GM18907 (cell line): ENCODE data around the gene SH3TC1.

Source experiments
- ATAC-seq: cut with Tn5 transposase; IDR thresholded peaks from one replicate; pipeline ENCODE4 v1.9.1; 2021; ENCODE audit warnings: mild to moderate bottlenecking, moderate library complexity; ENCODE audit not compliant: unreplicated experiment

SH3TC1 gene

DNA sequence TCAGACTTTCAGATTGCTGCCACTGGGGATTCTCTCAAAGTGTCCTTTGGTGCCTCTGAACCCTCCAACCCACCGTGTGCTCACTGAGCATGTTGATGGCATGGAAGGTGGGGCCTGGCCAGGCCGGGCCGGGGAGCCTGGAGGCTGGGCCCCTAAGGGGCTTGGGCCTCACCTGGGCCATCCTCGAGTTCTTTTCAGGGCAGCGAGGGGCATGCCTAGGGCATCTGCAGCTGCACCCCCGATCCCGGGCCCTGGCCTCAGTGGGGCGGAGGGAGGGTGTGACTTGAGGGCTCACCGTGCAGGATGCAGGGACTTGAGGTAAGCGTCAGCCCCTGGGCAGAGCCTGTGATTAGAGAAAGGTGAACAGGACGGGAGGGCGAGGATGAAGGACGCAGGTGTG lies 1.6 kb upstream of the SH3TC1 start:
- no peak for ATAC-seq

DNA sequence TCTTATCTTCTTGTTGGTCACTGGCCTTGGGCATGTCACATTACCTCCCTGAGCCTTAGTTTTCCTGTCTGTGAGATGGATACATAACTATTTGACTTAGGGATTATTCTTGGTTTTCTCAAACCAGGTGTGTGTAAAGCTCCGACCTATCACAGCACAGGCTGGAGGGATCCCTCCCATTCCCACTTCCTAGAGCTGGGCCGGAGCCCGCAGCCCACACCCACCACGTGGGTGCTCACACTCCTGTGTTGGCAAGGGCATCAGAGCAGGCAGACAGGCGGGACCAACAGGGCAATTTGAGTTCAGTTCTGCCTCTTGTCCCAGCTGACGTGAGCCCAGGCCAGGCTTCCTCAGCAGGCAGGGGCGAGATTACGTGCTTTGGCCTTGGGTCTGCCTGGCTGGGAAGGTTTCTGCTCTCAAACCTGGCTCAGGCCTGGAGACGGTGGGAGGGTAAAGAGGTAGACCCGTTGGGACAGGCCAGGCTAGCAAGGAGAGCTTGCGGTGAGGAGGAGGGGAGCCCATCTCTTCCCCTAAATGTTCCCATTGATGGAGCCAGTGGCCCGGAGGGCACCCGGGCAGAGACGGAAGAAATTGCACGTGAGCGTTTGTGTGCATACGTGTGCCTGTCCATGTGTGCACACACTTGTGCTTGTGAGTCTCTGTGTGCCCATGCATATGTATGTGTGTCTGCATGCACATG lies 734 bp upstream of the SH3TC1 start:
- peak; percentile 7 for ATAC-seq

DNA sequence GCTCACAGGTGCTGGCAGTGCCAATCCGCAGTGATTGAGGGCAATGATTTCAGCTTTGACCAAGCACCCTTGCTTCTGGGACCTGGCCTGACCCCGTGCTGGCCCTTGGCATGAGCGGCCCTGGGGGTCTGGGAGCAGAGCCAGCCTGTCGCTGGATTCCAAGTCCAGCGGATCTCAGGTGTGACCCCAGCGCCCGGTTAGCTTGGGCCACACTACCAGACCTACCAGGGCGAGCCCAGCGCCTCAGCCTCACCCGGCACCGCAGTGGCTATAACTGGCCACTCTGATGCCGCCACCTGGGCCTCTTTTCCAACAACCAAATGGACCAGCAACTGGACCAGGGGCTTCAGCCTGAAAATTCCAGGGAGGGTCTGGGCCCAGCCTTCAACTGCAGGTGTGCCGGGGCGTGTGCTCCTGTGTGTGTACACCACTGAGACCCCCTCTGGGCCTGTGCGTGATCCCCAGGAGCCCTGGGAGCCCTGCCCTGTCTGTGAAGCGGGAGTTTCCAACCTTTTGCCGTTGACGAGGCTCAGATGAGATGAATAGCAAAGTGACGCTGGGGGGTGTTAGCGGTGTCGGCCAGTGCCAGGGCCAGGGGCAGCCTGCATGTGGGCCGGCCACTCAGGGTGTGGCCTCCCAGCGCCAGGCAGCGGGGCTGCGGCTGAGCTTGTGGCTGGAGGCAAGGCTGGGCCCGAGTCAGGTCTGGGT lies 658 bp downstream of the SH3TC1 start:
- ATAC-seq, result no peak

DNA sequence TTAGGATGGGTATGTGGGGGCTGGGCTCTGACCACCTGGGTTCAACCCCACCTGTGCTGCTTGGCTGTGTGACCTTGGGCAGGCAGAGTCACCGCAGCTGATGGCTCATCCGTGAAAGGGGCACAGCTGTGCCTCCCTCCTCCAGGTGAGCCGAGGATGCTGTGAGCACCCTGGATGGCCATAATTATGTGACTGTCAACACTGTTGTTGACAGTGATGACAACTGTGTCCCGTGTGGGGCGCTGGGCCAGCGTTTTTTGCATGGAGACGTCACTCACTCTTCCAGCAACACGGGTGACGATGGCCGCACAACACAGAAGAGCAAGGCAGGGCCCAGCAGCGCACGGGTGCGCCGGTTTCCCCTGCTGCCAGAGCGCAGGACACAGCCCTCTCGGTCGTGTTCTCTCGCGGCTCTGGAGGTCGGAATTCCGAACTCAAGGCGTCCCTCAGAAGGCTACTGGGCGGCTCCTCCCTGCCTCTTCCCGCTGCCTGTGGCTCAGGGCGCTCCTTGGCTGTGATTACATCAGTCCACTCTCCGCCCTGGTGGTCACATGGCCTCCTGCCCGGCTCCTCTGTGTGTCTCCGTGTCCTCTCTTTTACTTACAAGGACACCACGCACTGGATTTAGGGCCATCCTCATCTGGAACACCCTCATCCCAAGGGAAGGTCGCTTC lies 1.3 kb downstream of the SH3TC1 start:
- ATAC-seq, result no peak

DNA sequence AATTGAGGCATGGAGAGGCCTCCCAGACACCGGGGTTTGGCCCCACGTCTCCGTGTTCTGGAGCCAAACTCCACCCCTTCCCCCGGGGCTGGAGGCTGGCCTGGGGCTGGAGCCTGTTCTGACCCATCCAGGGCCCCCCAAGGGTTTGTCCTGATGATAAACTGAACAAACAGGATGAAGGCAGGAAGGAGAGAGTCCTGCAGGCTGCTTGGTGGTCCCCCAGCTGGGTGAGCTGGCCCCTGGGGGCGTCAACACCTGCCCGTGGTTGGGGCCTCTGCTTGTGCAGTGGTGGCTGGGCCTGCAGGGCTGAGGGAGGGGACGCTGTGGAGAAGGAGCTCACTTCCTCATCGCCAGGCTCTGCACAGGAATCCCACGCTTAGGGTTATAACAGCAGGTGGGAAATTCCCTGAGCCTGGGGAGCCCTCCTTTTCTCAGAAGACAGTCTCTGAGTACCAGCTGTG lies 2.3 kb downstream of the SH3TC1 start:
- ATAC-seq, result peak; percentile 37

DNA sequence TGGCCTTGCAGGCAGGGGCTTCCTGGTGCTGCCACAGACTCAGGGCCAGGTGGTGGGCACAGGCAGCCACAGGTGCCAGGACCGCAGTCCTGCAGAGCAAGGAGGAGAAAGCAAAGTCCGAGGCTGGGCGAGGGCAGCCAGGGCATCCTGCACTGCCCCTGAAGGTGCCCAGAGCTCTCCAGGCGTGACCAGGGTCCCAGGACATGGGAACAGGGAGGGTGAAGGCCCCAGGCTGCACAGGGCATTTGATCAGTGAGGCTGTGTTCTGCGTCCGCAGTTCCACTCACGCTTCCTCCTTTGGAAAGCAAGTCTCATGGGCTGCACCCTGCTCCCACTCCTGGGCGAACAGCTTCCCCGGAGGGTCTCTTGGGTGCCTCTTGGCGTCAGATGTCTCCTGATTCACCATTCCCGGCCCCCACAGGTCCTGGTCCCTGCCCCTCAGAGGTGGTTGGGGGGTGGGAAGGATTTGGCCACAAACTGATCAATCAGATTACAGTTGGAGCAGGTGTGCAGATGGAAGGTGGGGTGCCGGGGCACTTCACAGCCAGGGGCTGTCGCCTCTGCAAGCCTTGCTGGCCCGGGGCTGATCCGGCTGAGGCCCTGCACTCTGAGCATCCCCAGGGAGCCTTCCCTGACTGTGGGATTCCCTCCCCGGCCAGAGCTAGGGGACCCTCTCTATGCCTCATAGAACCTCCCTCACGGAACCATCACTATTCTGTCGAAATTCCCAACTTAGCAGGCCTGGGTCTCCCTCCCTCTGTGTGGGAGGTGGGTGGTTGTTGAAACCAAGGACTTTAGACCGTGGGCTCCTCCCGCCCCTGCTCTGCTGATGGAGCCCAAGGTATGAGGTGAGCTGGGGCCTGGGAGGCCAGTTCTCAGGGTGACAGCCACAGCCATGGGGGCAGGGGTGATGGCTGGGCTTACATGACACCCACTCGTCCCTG lies 3.3 kb downstream of the SH3TC1 start:
- ATAC-seq, result no peak

DNA sequence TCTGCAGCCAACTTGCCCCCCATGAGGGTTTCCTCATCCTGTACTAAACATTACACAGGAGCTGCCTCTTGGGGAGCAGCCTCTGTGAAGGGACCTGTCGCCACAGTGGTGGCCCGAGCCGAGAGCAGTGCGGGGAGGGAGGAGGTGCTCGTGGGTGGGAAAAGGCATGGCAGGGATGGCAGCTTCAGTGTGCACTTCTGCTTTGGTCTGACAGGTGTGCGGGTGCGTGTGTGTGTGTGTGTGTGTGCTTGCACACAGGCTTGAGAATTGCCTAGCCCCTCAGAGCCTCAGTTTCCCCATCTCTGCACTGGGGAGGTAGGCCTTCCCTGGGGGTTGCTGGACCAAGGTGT lies 3.9 kb downstream of the SH3TC1 start:
- ATAC-seq, result no peak

DNA sequence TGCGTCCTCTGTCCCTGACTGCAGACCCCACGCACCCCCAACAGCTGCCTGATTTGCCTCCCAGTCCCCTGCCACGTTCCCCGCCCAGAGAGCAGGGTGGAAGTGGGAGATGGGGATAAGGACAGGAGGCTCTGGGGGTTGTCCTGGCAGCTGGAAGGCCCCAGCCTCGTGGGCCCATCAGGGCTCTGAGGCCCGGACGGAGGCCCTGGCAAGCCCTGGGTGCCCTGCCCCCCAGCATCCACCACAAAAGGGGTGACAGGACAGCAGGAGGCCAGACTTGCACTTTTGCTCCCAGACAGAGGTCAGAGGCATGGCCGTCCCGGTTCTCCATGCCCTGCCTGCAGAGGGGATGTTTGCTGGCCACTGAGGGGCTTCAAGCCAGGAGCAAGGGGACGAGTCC lies 4.7 kb downstream of the SH3TC1 start:
- no peak for ATAC-seq

DNA sequence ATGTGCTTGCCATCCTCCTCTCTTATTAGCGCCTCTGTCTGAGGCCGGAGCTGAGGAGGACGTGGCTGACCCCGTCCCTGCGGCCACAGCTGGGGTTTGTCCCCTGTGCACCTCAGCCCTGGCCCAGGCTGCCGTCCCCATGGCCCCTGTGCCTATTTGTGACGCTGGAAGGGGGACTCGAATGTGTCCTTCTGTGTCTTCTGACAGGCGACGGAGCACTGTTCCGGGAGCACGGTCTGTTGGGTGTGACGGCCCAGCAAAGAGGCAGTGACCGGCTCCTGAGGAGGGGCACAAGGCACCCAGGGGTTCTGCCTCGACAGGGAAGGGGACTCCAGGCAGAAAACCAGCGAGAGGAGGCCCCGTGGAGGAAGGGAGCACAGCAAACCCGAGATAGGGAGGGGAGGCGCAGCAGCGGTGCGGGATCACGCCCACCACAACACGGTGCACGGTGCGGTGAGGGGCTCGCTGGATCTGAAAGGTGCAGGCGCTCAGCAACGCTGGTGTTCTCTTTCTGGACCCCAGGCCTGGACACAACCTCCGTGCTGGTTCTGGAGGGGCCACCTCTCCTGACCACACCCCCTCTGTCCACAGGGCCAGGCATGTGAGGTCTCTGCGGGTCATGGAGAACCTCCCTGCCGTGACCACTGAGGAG lies 5.6 kb downstream of the SH3TC1 start:
- no peak for ATAC-seq

DNA sequence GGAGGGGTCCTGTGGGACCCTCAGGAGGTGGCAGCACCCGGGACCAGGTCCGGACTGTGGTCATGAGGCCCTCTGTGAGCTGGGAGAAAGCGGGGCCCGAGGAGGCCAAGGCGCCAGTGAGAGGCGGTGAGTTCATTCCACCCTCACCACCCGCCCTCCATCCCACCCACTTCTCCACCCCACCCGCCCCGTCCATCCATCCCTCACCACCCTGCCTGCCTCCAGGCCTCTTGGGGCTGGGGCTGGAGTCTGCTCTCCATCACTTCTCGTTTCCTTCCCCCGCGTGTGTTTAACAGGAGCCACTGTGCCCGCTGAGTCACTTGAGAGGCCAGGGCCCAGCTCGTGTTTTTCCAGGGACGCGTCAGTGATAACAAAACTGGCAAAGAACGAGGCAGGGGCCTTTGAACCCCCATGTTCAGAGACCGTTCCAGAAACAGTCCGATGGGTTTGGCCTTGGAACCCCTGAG lies 6.2 kb downstream of the SH3TC1 start:
- ATAC-seq, result no peak

DNA sequence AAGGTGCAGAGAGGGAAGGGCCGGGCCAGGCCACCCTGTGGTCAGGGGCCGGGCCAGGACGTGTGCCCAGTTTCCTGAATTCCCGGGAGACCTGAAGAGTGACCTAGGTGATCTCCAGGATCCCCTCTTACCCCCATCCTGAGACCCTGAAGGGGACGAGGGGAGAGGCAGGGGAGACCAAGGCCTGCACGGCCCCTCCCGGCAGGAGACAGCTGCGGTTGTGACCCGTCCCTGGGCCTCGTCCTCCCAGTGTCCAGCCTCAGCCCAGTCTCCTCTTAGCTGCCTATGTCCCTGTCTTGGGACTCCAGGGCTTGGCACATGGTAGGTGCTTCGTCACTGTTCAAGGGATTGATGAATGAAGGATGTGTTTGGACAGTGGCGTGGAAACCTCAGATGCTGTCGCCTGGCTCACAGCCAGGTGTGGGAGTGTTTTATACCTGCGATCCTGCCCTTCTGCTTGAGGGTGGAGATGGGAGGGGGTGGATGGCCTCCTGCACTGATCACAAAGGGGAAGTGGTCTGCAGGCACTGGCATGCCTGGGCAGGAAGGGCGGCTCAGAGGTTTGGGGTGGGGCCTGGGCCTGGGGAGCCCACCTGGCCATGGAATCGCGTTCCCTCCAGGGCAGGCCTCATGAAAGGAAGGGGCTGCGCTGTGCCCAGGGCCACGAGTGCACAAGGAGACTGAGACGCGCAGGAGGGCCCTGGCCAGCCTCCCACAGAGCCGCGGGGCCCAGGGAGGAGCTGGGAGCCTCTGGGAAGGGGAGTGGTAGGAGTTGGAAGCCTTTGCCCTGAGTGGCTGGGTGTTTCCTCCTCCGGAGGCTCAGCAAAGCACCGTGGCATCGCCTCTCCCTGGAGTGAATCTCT lies 6.9 kb downstream of the SH3TC1 start:
- ATAC-seq, result no peak

DNA sequence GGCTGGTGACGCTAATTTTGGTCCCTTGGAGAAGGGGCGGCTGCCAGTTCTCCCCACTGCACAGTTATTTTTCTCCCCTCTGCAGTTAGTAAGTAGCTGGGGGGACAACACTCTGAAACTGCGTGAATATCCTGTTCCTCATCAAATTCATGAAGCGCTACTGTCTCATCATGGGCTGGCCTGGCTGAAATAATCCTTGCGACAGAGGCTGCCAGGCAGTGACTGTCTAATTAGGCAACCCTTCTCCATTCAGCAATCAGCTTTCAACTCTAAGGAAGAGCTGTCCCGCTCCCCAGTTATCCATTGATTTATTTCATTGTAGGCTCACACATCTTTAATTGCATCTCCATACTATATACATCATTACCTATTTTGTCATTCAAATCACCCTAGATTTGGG lies 8.2 kb downstream of the SH3TC1 start:
- no peak for ATAC-seq

DNA sequence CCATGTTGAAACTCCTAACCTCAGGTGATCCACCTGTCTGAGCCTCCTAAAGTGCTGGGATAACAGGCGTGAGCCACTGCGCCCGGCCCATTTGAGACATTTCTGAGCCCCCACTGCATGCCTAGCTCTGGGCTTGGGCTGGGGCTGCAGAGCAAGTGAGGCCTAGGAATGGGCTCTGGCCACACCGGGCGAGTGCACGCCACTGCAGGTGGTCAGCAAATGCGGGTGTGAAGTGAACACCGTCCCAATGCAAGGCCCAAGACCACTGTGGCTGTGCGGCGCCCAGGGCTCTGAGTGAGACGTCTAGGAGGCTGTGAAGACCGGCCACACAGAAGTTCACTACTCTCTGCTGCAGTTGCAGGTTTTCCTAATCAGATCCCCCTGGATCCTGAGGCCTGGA lies 9.5 kb downstream of the SH3TC1 start:
- no peak for ATAC-seq

DNA sequence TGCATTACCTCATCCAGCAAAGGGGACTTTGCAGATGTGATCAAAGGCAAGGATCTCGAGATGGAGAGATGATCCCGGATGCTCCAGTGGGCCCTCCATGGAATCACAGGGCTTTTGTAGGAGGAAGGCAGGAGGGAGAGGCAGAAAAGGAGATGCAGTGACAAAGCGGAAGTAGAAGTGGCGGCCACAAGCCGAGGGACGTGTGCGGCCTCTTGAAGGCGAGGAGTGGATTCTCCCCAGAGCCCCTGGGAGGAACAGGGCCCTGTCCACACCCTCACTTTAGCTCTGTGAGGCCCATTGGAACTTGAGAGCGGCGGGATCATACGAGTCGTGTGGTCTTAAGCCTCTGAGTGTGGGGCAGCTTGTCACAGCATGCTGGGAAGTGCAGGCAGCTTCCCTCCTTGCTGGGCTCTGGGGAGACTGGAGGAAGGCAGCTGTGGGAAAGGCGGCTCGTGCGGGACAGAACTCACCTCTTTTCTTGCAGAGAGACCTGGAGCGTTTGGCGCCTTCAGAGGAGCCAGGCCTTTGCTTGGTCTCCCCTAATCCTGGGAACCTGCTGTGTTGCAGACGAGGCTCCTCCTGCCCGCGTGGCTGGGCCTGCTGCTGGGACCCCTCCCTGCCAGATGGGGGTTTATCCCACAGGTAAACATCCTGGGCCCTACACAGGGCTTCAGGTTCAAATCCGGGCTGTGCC lies 10.2 kb downstream of the SH3TC1 start:
- no peak for ATAC-seq

DNA sequence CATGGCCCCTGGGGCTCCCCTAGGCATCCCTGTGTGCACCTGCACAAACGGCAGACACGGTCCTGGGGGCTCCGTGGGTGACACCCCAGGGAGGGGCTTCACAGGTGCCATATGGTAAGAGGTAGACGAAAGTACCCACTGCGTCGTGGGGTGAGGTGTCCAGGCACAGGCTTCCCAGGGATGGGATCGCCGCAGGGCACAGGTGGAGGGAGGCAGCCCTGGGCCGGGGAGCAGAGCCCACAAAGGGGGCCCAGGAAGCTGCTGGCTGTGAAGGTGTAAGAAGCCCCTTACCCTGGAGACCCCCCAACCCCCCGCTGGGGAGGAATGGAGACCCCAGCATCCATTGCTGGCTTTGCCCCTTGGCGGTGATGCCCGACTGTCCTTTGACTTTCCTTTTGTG lies 10.9 kb downstream of the SH3TC1 start:
- no peak for ATAC-seq

DNA sequence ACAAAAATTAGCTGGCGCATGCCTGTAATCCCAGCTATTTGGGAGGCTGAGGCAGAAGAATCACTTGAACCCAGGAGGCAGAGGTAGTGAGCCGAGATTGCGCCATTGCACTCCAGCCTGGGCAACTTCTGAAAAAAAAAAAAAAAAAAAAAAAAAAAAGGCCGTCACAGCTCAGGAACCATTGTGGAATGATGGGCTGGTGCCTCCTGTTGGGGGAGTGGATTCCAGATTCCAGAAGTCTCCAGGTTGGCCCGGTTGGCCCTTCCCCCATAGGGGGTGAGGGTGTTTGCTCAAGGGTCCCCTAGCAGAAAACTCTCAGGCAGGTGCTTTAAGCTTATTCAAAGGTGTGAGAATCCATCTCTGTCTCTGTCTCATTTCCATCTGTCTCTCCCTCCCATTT lies 11.5 kb downstream of the SH3TC1 start:
- ATAC-seq, result no peak

DNA sequence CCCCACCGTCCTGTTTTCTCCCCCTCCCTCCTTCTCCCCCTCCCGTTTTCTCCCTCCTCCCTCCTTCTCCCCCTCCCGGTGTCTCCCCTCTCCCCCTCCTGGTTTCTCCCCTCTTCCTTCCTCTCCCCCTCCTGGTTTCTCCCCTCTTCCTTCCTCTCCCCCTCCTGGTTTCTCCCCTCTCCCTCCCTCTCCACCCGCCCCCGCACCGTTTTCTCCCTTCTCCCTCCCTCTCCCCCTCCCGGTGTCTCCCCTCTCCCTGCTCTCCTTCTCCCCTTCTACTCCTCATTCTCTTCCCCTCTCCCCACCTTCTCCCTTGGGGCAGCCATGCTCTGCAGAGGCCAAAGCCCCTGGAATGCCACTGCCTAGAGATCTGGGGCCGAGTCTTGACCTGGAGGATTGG lies 12.2 kb downstream of the SH3TC1 start:
- no peak for ATAC-seq

DNA sequence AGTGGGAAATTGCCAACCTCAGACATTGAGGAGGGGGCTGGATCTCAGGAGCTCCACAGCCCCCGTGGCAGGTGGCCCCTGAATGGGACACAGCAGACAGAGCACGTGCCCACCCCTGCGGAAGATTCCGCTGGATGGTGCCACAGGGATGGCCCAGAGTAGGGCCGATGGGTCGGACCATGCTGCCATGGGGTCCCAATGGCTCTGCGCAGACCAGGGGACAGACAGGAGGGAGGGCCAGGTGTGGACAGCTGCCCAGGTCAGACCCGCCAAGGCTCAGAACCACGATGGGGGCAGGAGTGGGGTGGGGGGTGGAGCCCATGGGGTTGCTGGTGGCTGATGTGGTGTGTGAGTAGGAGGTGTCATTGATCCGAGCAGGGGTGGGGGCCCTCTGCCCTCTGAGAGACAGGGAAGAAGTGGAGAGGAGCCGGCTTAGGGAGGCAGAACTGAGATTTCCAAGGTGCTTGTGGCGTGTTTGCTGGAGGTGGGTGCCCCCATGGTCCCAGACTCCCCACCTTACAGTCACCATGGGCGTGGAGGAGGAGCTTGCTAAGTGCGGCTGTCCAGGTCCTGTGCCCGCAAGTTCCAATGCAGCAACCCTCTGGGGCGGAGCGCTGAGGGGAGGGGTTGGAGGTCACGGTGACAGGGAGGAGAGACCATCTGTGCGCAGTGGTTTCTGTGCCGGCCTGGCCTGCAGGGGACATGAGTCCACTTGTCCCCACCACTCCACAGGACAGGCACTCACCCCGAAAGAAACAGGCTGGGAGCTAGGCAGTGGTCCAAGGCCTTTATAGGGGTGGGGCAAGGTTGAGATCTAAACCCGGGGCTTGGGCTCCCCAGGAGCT lies 12.9 kb downstream of the SH3TC1 start:
- ATAC-seq, result no peak
